Suppressor macrophage (primary cell): ENCODE results near the gene ELP6.
A peak's percentile ranks its signal among the peaks of the same experiment; 100 is the strongest.
"Not testable (repeated sequence)": the region's sequence is repeated elsewhere in the genome, so short reads cannot be mapped to it uniquely, and the experiment has no call there.

Experiments
- DNase-seq, 4 experiments: peaks; one replicate each; pipeline ENCODE4 v3.0.0-alpha.2; 2020 to 2022

ELP6 gene

DNA sequence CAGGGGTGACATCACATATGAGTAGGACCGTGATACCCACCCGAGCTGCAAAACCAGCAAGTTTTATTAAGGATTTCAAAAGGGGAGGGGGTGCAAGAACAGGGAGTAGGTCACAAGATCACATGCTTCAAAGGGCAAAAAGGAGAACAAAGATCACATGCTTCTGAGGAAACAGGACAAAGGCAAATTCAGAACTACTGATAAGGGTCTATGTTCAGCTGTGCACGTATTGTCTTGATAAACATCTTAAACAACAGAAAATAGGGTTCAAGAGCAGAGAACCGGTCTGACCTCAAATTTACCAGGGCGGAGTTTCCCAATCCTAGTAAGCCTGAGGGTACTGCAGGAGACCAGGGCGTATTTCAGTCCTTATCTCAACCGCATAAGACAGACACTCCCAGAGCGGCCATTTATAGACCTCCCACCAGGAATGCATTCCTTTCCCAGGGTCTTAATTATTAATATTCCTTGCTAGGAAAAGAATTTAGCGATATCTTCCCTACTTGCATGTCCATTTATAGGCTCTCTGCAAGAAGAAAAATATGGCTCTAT, 53.9 kb downstream of the ELP6 start:
- not testable (repeated sequence) for DNase-seq

DNA sequence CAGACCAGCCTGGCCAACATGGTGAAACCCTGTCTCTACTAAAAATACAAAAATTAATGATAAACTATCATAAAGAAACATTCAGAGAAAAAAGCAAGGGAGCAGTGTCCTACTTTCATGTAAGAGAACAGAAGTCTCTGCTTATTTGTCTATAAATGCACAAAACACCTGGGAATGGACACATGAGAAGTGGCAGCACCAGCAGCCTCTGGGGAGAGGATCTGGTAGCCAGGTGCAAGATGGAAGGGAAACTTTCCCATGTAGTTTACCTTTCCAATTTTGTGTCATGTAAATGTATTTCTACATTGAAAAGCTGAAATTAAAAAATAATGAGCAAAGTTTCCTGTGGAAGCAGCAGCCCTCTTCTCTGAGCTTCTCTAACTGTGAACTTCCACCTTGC, 56.5 kb downstream of the ELP6 start:
- no peak for DNase-seq

DNA sequence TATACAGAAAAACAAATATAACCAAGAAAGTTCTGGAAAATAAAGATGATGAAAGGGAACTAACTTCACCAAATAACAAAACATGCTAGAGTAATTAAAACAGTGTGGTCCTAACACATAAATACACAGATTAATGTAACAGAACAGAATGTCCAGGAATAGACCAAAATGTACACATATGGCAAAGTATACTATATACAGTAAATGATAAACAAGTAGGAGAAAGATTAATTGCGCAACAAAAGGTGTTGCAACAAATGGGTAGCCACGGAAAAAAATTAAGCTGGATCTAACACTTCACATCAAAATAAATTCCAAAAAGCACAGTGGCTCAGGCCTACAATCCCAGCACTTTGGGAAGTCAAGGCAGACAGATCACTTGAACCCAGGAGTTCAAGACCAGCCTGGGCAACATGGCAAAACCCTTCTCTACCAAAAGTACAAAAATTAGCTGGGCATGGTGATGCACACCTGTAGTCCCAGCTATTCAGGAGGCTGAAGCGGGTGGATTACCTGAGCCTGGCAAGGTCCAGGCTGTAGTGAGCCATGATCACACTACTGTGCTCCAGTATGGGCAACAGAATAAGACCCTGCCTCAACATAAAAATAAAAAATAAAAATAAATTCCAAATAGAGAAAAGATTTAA, 57.6 kb downstream of the ELP6 start:
- peak in 3 of 4 experiments; percentile 5 to 42 (median 21) for DNase-seq

DNA sequence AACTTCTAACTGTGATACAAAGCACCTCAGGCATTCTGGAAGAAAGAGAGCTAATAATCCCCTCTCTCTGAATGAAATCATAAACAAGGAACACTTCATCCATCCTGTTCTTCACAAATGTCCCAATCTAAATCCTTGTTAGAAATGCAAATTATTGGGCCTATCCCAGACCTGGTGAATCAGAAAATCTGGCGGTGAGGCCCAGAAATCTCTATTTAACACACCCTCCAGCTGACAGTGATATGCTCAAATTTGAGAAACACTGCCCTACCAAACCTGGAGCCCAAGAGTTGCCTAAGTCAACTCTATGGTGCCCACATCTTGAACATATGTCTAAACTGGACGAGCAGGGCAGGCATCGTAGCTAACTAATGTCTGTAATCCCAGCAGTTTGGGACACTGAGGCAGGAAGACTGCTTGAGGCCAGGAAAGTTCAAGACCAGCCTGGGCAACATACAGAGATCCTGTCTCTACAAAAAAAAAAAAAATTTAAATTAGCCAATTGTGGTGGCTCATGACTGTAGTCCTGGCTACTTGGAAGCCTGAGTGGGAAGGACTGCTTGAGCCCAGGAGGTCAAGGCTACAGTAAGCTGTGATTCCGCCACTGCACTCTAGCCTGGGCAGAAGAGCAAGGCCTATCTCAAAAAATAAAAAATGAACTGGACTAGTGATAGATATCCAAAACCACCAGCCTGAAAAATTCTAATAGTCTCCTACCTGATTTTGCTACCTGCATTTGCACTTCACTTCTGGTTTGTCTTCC, 60.9 kb downstream of the ELP6 start:
- DNase-seq: no peak
